PC-3 (cell line): ENCODE results near the gene PDIA5. TPM values are rescaled to one million over a fixed set of nuclear protein-coding genes. Genes with fewer than 3 reads are reported as not detected.

Experiments
- ATAC-seq: fragments of 200-7000 bp; cut with Tn5 transposase; 2 replicates; pipeline ENCODE4 v1.9.1; 2020; ENCODE audit warnings: mild to moderate bottlenecking, moderate library complexity
- BruUV-seq: library from RNA; stranded (reverse); fragments of 400-500 nt; replicated peaks from 2 replicates; lab custom pipeline; 2021; lab: Mats Ljungman, UMichigan
- CTCF ChIA-PET: fragments of 300-600 bp; sonication (Branson Sonifier 250); formaldehyde crosslinking; loops from one replicate; lab custom pipeline; 2022; ENCODE audit warnings: antibody characterized with exemption; lab: Charles Lee
- POLR2A ChIA-PET: fragments of 300-600 bp; sonication (Branson Sonifier 250); formaldehyde crosslinking; loops from one replicate; lab custom pipeline; 2022; ENCODE audit warnings: antibody characterized with exemption; ENCODE audit not compliant: unreplicated experiment; lab: Charles Lee
- DNase-seq: peaks from one replicate; pipeline ENCODE4 v3.0.0-alpha.2; 2015
- H2AFZ ChIP-seq: fragments of 300-600 bp; sonication (generic); 2 replicates; pipeline ENCODE4 v1.6.0; 2016; ENCODE audit warnings: antibody characterized with exemption, low read length
- H3F3A ChIP-seq: fragments of 300-600 bp; sonication (generic); one replicate; pipeline ENCODE4 v1.6.0; 2017; ENCODE audit warnings: antibody characterized with exemption, low read length, control low read depth, mild to moderate bottlenecking; ENCODE audit not compliant: unreplicated experiment
- H3K27ac ChIP-seq: fragments of 300-600 bp; sonication (generic); 2 replicates; pipeline ENCODE4 v1.5.1; 2016; ENCODE audit warnings: mild to moderate bottlenecking, low read length
- H3K27me3 ChIP-seq: fragments of 300-600 bp; sonication (generic); 2 replicates; pipeline ENCODE4 v1.6.1; 2016; ENCODE audit warnings: low read length, mixed read lengths
- H3K36me3 ChIP-seq: fragments of 300-600 bp; sonication (generic); 2 replicates; pipeline ENCODE4 v1.6.1; 2016; ENCODE audit warnings: low read depth, mixed run types, low read length, mixed read lengths
- H3K4me1 ChIP-seq: fragments of 300-600 bp; sonication (generic); 2 replicates; pipeline ENCODE4 v1.5.1; 2016; ENCODE audit warnings: low read length; ENCODE audit not compliant: insufficient read depth
- H3K4me2 ChIP-seq: fragments of 300-600 bp; sonication (generic); 2 replicates; pipeline ENCODE4 v1.6.0; 2016; ENCODE audit warnings: low read length
- H3K4me3 ChIP-seq: fragments of 300-600 bp; sonication (generic); 2 replicates; pipeline ENCODE4 v1.5.1; 2016; ENCODE audit warnings: mild to moderate bottlenecking, low read length, mixed read lengths
- H3K79me2 ChIP-seq: fragments of 300-600 bp; sonication (generic); 2 replicates; pipeline ENCODE4 v1.6.1; 2017; ENCODE audit warnings: low read length, mixed read lengths
- H3K9ac ChIP-seq: fragments of 300-600 bp; sonication (generic); 2 replicates; pipeline ENCODE4 v1.6.0; 2016; ENCODE audit warnings: mild to moderate bottlenecking, low read length
- H3K9me2 ChIP-seq: fragments of 300-600 bp; sonication (generic); replicated peaks from 2 replicates; pipeline ENCODE4 v1.6.1; 2016; ENCODE audit warnings: mixed run types, low read length, mixed read lengths
- H3K9me3 ChIP-seq: fragments of 300-600 bp; sonication (generic); 2 replicates; pipeline ENCODE4 v1.6.1; 2016; ENCODE audit warnings: low read length, mixed read lengths
- H4K20me1 ChIP-seq: fragments of 300-600 bp; sonication (generic); 2 replicates; pipeline ENCODE4 v1.6.1; 2016; ENCODE audit warnings: low read length, mixed read lengths
- CTCF ChIP-seq: fragments of 300-600 bp; sonication (generic); conservative IDR thresholded peaks from 2 replicates; pipeline ENCODE4 v1.5.1; 2017; ENCODE audit warnings: antibody characterized with exemption, low read depth, mild to moderate bottlenecking, low read length
- EZH2 ChIP-seq: fragments of 300-600 bp; sonication (generic); IDR thresholded peaks from one replicate; pipeline ENCODE4 v1.6.1; 2017; ENCODE audit warnings: antibody characterized with exemption, mild to moderate bottlenecking, low read length; ENCODE audit not compliant: unreplicated experiment
- EZH2phosphoT487 ChIP-seq: fragments of 300-600 bp; sonication (generic); IDR thresholded peaks from 2 replicates; pipeline ENCODE4 v1.6.1; 2018; ENCODE audit warnings: mild to moderate bottlenecking, antibody characterized with exemption, low read length, borderline replicate concordance
- intact Hi-C: fragments of 100-400 bp; cut with micrococcal nuclease; formaldehyde crosslinking; loops from 2 replicates; pipeline ENCODE4 v1.9.0; 2023
- total RNA-seq: library from RNA; depleted of rRNA; stranded (reverse); fragments of >200 nt; gene quantifications from 2 replicates; pipeline ENCODE4 v1.2.3, GENCODE V29; 2014

Gene PDIA5
- total RNA-seq, 1 experiment from 2014 or later = 24.6 TPM

- Histone ChIP-seq H3F3A (no peaks in the 10 kb centered on the region), H4K20me1 (no peaks in the 10 kb centered on the region), H3K27ac (no peak overlapping the region), H3K9me3 (no peaks in the 10 kb centered on the region), H2AFZ (no peak overlapping the region), H3K9me2 (no peaks in the 10 kb centered on the region), H3K4me3 (no peak overlapping the region), H3K4me2 (no peak overlapping the region), H3K36me3 (peaks cover 33% of the 10 kb centered on the region), H3K4me1 (no peaks in the 10 kb centered on the region), H3K9ac (no peak overlapping the region), H3K79me2 (no peaks in the 10 kb centered on the region), H3K27me3 (no peaks in the 10 kb centered on the region)
- no peak for DNase-seq
- intact Hi-C loops = no loop called here
- no peak; the same call in 1 of the 2 replicates for ATAC-seq
- no TSS peak for BruUV-seq
- TF ChIP-seq EZH2phosphoT487 = no peak
- TF ChIP-seq EZH2 = no peak
- TF ChIP-seq CTCF = no peak
- POLR2A ChIA-PET = no interaction called here
- CTCF ChIA-PET = no interaction called here
These were observed 31.9 kb downstream of the PDIA5 start for GRCh38 chr3:123098426-123099330.

- intact Hi-C loops = no loop called here
- H3F3A ChIP-seq = no peaks in the 10 kb centered on the region
- POLR2A ChIA-PET = no interaction called here
- TF ChIP-seq EZH2 (no peak), EZH2phosphoT487 (no peak), CTCF (no peak)
- H3K9me2 ChIP-seq = no peaks in the 10 kb centered on the region
- ATAC-seq = no peak
- peaks cover 39% of the 10 kb centered on the region for H3K36me3 ChIP-seq
- no peak overlapping the region for H3K4me3 ChIP-seq
- DNase-seq = no peak
- no peak overlapping the region for H2AFZ ChIP-seq
- no peaks in the 10 kb centered on the region for H3K79me2 ChIP-seq
- no peaks in the 10 kb centered on the region for H3K27me3 ChIP-seq
- H4K20me1 ChIP-seq = no peaks in the 10 kb centered on the region
- no peak overlapping the region for H3K9ac ChIP-seq
- CTCF ChIA-PET = no interaction called here
- no peak overlapping the region for H3K27ac ChIP-seq
- H3K4me1 ChIP-seq = no peaks in the 10 kb centered on the region
- no peaks in the 10 kb centered on the region for H3K9me3 ChIP-seq
- no peak overlapping the region for H3K4me2 ChIP-seq
- no TSS peak for BruUV-seq
These were observed 32.7 kb downstream of the PDIA5 start for GRCh38 chr3:123099331-123100192.
